Measurements from ENCODE around the gene SSU72.
"Not testable (repeated sequence)": the region's sequence is repeated elsewhere in the genome, so short reads cannot be mapped to it uniquely, and the experiment has no call there.

SSU72 gene

GRCh38 chr1:1531947-1532346 lies 42.7 kb downstream of the SSU72 start:
- Histone ChIP-seq H3K4me3 (ENCODE audit: extremely low read depth, insufficient read depth, low read length, poor library complexity, severe bottlenecking) (no peak overlapping the region), H3K27ac (ENCODE audit: low read depth, low read length, severe bottlenecking) (no peak overlapping the region), H3K4me1 (ENCODE audit: control insufficient read depth, insufficient read depth, low read length, poor library complexity, severe bottlenecking) (no peaks in the 10 kb centered on the region), H3K9me3 (ENCODE audit: control insufficient read depth, low read length) (peaks cover 12% of the 10 kb centered on the region), H3K36me3 (ENCODE audit: control insufficient read depth, insufficient read depth, low read length) (peaks cover 52% of the 10 kb centered on the region)
- WGBS, 2 experiments (ENCODE audit: insufficient coverage in 2 of 2) = 89 to 95% methylated on average over 3 to 4 of the region's 4 CpGs

- H3K36me3 ChIP-seq (ENCODE audit: control insufficient read depth, insufficient read depth, low read length) = peaks cover 63% of the 10 kb centered on the region
- H3K27ac ChIP-seq (ENCODE audit: low read depth, low read length, severe bottlenecking) = no peak overlapping the region
- WGBS, 2 experiments (ENCODE audit: insufficient coverage in 2 of 2) = 97 to 98% methylated on average over 6 to 8 of the region's 8 CpGs
- peaks cover 12% of the 10 kb centered on the region for H3K9me3 ChIP-seq (ENCODE audit: control insufficient read depth, low read length)
- no peaks in the 10 kb centered on the region for H3K4me1 ChIP-seq (ENCODE audit: control insufficient read depth, insufficient read depth, low read length, poor library complexity, severe bottlenecking)
- H3K4me3 ChIP-seq (ENCODE audit: extremely low read depth, insufficient read depth, low read length, poor library complexity, severe bottlenecking) = no peak overlapping the region
These were observed 44.7 kb downstream of the SSU72 start for GRCh38 chr1:1529936-1530335.

GRCh38 chr1:1529321-1529720 lies 45.3 kb downstream of the SSU72 start:
- no peaks in the 10 kb centered on the region for H3K4me1 ChIP-seq (ENCODE audit: control insufficient read depth, insufficient read depth, low read length, poor library complexity, severe bottlenecking)
- peaks cover 61% of the 10 kb centered on the region for H3K36me3 ChIP-seq (ENCODE audit: control insufficient read depth, insufficient read depth, low read length)
- H3K9me3 ChIP-seq (ENCODE audit: control insufficient read depth, low read length) = peaks cover 12% of the 10 kb centered on the region
- 95 to 100% methylated on average over 11 to 14 of the region's 18 CpGs for WGBS, 2 experiments (ENCODE audit: insufficient coverage in 2 of 2)
- H3K27ac ChIP-seq (ENCODE audit: low read depth, low read length, severe bottlenecking) = no peak overlapping the region
- no peak overlapping the region for H3K4me3 ChIP-seq (ENCODE audit: extremely low read depth, insufficient read depth, low read length, poor library complexity, severe bottlenecking)

- Histone ChIP-seq H3K4me3 (ENCODE audit: extremely low read depth, insufficient read depth, low read length, poor library complexity, severe bottlenecking) (no peak overlapping the region), H3K9me3 (ENCODE audit: control insufficient read depth, low read length) (peaks cover 12% of the 10 kb centered on the region), H3K4me1 (ENCODE audit: control insufficient read depth, insufficient read depth, low read length, poor library complexity, severe bottlenecking) (no peaks in the 10 kb centered on the region), H3K27ac (ENCODE audit: low read depth, low read length, severe bottlenecking) (no peak overlapping the region), H3K36me3 (ENCODE audit: control insufficient read depth, insufficient read depth, low read length) (peaks cover 63% of the 10 kb centered on the region)
- 95 to 96% methylated on average over 28 to 33 of the region's 37 CpGs for WGBS, 2 experiments (ENCODE audit: insufficient coverage in 2 of 2)
These were observed 46.1 kb downstream of the SSU72 start for GRCh38 chr1:1528301-1529267.

GRCh38 chr1:1527092-1527816 lies 47.4 kb downstream of the SSU72 start:
- Histone ChIP-seq H3K4me3 (ENCODE audit: extremely low read depth, insufficient read depth, low read length, poor library complexity, severe bottlenecking) (no peak overlapping the region), H3K4me1 (ENCODE audit: control insufficient read depth, insufficient read depth, low read length, poor library complexity, severe bottlenecking) (no peaks in the 10 kb centered on the region), H3K9me3 (ENCODE audit: control insufficient read depth, low read length) (peaks cover 12% of the 10 kb centered on the region), H3K27ac (ENCODE audit: low read depth, low read length, severe bottlenecking) (no peak overlapping the region), H3K36me3 (ENCODE audit: control insufficient read depth, insufficient read depth, low read length) (peaks cover 62% of the 10 kb centered on the region)
- WGBS, 2 experiments (ENCODE audit: insufficient coverage in 2 of 2) = 96 to 97% methylated on average over 30 of the region's 31 CpGs

GRCh38 chr1:1526476-1526875 lies 48.2 kb downstream of the SSU72 start:
- Histone ChIP-seq H3K36me3 (ENCODE audit: control insufficient read depth, insufficient read depth, low read length) (peaks cover 62% of the 10 kb centered on the region), H3K9me3 (ENCODE audit: control insufficient read depth, low read length) (peaks cover 12% of the 10 kb centered on the region)
- H3K27ac ChIP-seq (ENCODE audit: low read depth, low read length, severe bottlenecking); H3K4me3 ChIP-seq (ENCODE audit: extremely low read depth, insufficient read depth, low read length, poor library complexity, severe bottlenecking); H3K4me1 ChIP-seq (ENCODE audit: control insufficient read depth, insufficient read depth, low read length, poor library complexity, severe bottlenecking): not testable (repeated sequence)
- WGBS, 2 experiments (ENCODE audit: insufficient coverage in 2 of 2) = 100% methylated on average over 2 to 5 of the region's 21 CpGs

GRCh38 chr1:1524750-1525383 lies 49.8 kb downstream of the SSU72 start:
- H3K4me3 ChIP-seq (ENCODE audit: extremely low read depth, insufficient read depth, low read length, poor library complexity, severe bottlenecking); H3K27ac ChIP-seq (ENCODE audit: low read depth, low read length, severe bottlenecking); H3K9me3 ChIP-seq (ENCODE audit: control insufficient read depth, low read length); H3K4me1 ChIP-seq (ENCODE audit: control insufficient read depth, insufficient read depth, low read length, poor library complexity, severe bottlenecking): not testable (repeated sequence)
- peaks cover 59% of the 10 kb centered on the region for H3K36me3 ChIP-seq (ENCODE audit: control insufficient read depth, insufficient read depth, low read length)
- WGBS, 2 experiments (ENCODE audit: insufficient coverage in 2 of 2) = 94 to 99% methylated on average over 26 to 27 of the region's 30 CpGs

- H3K4me1 ChIP-seq (ENCODE audit: control insufficient read depth, insufficient read depth, low read length, poor library complexity, severe bottlenecking); H3K4me3 ChIP-seq (ENCODE audit: extremely low read depth, insufficient read depth, low read length, poor library complexity, severe bottlenecking); H3K9me3 ChIP-seq (ENCODE audit: control insufficient read depth, low read length); H3K27ac ChIP-seq (ENCODE audit: low read depth, low read length, severe bottlenecking): not testable (repeated sequence)
- 92 to 96% methylated on average over 13 to 15 of the region's 17 CpGs for WGBS, 2 experiments (ENCODE audit: insufficient coverage in 2 of 2)
- H3K36me3 ChIP-seq (ENCODE audit: control insufficient read depth, insufficient read depth, low read length) = peaks cover 48% of the 10 kb centered on the region
These were observed 51.0 kb downstream of the SSU72 start for GRCh38 chr1:1523651-1524050.

- not testable (repeated sequence) for H3K4me1 ChIP-seq (ENCODE audit: control insufficient read depth, insufficient read depth, low read length, poor library complexity, severe bottlenecking); H3K4me3 ChIP-seq (ENCODE audit: extremely low read depth, insufficient read depth, low read length, poor library complexity, severe bottlenecking); H3K9me3 ChIP-seq (ENCODE audit: control insufficient read depth, low read length); H3K27ac ChIP-seq (ENCODE audit: low read depth, low read length, severe bottlenecking)
- peaks cover 48% of the 10 kb centered on the region for H3K36me3 ChIP-seq (ENCODE audit: control insufficient read depth, insufficient read depth, low read length)
- WGBS, 2 experiments (ENCODE audit: insufficient coverage in 2 of 2) = 92 to 97% methylated on average over 16 to 26 of the region's 31 CpGs
These were observed 51.4 kb downstream of the SSU72 start for GRCh38 chr1:1523226-1523625.

- H3K36me3 ChIP-seq (ENCODE audit: control insufficient read depth, insufficient read depth, low read length) = peaks cover 47% of the 10 kb centered on the region
- not testable (repeated sequence) for H3K4me1 ChIP-seq (ENCODE audit: control insufficient read depth, insufficient read depth, low read length, poor library complexity, severe bottlenecking); H3K4me3 ChIP-seq (ENCODE audit: extremely low read depth, insufficient read depth, low read length, poor library complexity, severe bottlenecking); H3K9me3 ChIP-seq (ENCODE audit: control insufficient read depth, low read length); H3K27ac ChIP-seq (ENCODE audit: low read depth, low read length, severe bottlenecking)
- 96 to 98% methylated on average over 7 to 19 of the region's 30 CpGs for whole genome bisulfite sequencing, 2 experiments (ENCODE audit: insufficient coverage in 2 of 2)
These were observed 52.1 kb downstream of the SSU72 start for GRCh38 chr1:1522536-1522935.
